GM10847 (cell line): ENCODE results near the gene SH2B2.
"Not testable (repeated sequence)": the region's sequence is repeated elsewhere in the genome, so short reads cannot be mapped to it uniquely, and the experiment has no call there.

Experiments used
- POLR2A ChIP-seq: IDR thresholded peaks from 2 replicates; pipeline ENCODE4 v1.6.1; 2011; ENCODE audit not compliant: insufficient read length; ENCODE audit errors: extremely low read depth

Gene SH2B2

DNA sequence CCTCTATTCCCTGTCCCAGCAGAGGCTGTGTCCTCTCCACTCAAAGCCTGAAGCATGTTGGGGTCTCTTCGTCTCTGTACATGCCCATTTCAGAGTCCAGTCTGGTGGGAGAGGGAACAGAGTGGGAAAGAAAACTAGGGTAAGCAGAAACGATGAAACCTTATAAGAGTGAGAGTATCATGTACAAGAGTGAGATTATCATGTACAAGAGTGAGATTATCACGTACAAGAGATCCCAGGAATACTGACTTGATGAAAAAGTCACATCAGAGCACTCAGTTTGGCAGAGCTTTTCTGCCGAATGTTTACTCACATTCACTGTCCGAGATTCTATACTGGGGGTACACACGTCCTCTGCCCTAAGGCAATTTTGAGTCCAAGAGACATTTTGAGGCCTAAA, 69.7 kb downstream of the SH2B2 start, which contains the start of gene SPDYE6:
Gene SPDYE6 (minus strand): TSS at position 101 of the 400 bp plus-strand sequence. CDS start 421 bp downstream, outside the sequence.
- not testable (repeated sequence) for TF ChIP-seq POLR2A

DNA sequence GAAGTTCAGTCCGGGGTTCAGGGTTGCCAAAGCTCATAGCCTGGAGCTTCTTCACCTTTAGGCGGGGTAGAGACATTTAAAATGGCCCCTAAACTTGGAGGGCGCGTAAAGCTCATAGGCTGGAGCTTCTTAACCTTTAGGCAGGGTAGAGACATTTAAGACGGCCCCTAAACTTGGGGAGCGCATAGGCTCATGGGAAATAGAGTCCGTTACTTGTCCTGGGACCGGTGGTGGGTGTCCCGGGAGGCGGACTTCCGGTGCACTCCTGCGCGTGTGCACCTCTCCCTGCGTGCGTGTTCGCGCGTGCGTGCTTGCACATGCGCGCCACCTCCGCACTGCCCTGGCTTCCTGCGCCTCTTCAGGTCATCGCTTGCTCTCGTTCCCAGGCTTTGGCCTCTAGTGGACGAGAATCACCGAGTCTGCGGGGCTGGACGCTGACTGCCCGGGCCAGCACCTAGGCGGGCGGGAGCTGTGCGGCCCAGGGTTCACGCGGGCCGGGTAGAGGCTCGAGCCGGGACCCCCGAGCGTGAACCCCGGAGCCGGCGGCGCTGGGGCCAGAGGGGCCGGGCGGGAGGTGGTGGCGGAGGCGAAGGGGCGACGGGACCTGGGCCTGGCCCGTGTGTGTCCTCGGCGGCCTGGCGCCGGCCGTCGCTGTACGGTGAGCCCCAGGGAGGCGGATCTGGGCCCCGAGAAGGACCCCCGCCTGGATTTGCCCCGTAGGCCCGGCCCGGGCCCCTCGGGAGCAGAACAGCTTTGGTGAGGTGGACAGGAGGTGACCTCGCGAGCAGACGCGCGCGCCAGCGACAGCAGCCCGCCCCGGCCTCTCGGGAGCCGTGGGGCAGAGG, 77.1 kb downstream of the SH2B2 start:
- TF ChIP-seq POLR2A, result peak; percentile 44
